GM13976 (cell line): ENCODE measurements around the gene RAB27A.

Experiments
- DNase-seq: peaks from one replicate; pipeline ENCODE4 v3.0.0; 2012; ENCODE audit warnings: low spot score
- CTCF ChIP-seq: IDR thresholded peaks from 2 replicates; pipeline ENCODE4 v1.5.1; 2012; ENCODE audit warnings: borderline replicate concordance, mild to moderate bottlenecking; ENCODE audit not compliant: insufficient read depth; ENCODE audit errors: extremely low read depth, missing control alignments, control extremely low read depth
- in situ Hi-C: fragments of 300-500 bp; cut with MboI; formaldehyde crosslinking; loops from one replicate; pipeline ENCODE4 v1.12.0; 2022; ENCODE audit warnings: low sequenced_read_pairs, mixed read lengths, inconsistent platforms; ENCODE audit not compliant: unreplicated experiment

RAB27A gene

GRCh38 chr15:55235546-55236036 lies 54.0 kb downstream of the RAB27A start:
- in situ Hi-C loops: no loop called here
- no peak for DNase-seq
- no peak for TF ChIP-seq CTCF

GRCh38 chr15:55234800-55235104 lies 54.9 kb downstream of the RAB27A start:
- no peak for TF ChIP-seq CTCF
- DNase-seq: no peak
- in situ Hi-C loops: no loop called here

GRCh38 chr15:55234104-55234799 lies 55.4 kb downstream of the RAB27A start:
- no peak for DNase-seq
- in situ Hi-C loops: no loop called here
- no peak for TF ChIP-seq CTCF

GRCh38 chr15:55231455-55231854 lies 58.2 kb downstream of the RAB27A start:
- no peak for TF ChIP-seq CTCF
- DNase-seq: no peak
- in situ Hi-C loops: no loop called here

- DNase-seq: no peak
- in situ Hi-C loops: no loop called here
These were observed 58.7 kb downstream of the RAB27A start for GRCh38 chr15:55230953-55231352.

GRCh38 chr15:55230051-55230670 lies 59.5 kb downstream of the RAB27A start:
- no peak for DNase-seq
- no peak for TF ChIP-seq CTCF
- in situ Hi-C loops: no loop called here

More at GRCh38 chr15:55230953-55231352, 58.7 kb downstream of the RAB27A start:
- TF ChIP-seq CTCF: no peak
